AG04450 (cell line): ENCODE results near the gene SCGB1A1. TPM values are rescaled to one million over a fixed set of nuclear protein-coding genes. Genes with fewer than 3 reads are reported as not detected.

ENCODE experiments used
- CTCF ChIA-PET: fragments of 300-600, 350-600 bp; formaldehyde crosslinking; extraction: SDS; loops from one replicate; lab custom pipeline; 2022; ENCODE audit warnings: antibody characterized with exemption, inconsistent platforms; lab: Charles Lee
- POLR2A ChIA-PET: fragments of 350-600 bp; formaldehyde crosslinking; extraction: SDS; loops from one replicate; lab custom pipeline; 2021; ENCODE audit warnings: antibody characterized with exemption, inconsistent platforms; lab: Yijun Ruan, JAX
- DNase-seq: peaks from one replicate; pipeline ENCODE4 v3.0.0-alpha.2; 2011; ENCODE audit warnings: low read depth, low spot score
- H3K27ac ChIP-seq: one replicate; pipeline ENCODE4 v1.5.1; 2012; ENCODE audit warnings: low read depth, low read length, control low read depth
- H3K27me3 ChIP-seq: one replicate; pipeline ENCODE4 v1.6.0; 2012; ENCODE audit warnings: low read length; ENCODE audit not compliant: control insufficient read depth, insufficient read depth
- H3K4me3 ChIP-seq: 2 replicates; pipeline ENCODE4 v1.5.1; 2011; ENCODE audit warnings: mild to moderate bottlenecking, low read depth, low read length, control low read depth
- H3K9me3 ChIP-seq: 2 replicates; pipeline ENCODE4 v1.5.1; 2012; ENCODE audit warnings: low read length; ENCODE audit not compliant: control insufficient read depth, insufficient read depth
- polyA plus RNA-seq: library from polyadenylated mRNA; depleted of rRNA; stranded (reverse); fragments of >200 nt; gene quantifications from 2 replicates; pipeline ENCODE4 v1.2.3, GENCODE V29; 2011
- TF ChIP-seq, protein P1 (sequence below): IDR thresholded peaks from 2 replicates; pipeline ENCODE4 v1.5.1; 2011; ENCODE audit warnings: low read depth, low read length, control low read depth, inconsistent platforms

SCGB1A1 gene
- polyA plus RNA-seq, 1 experiment = not detected

DNA sequence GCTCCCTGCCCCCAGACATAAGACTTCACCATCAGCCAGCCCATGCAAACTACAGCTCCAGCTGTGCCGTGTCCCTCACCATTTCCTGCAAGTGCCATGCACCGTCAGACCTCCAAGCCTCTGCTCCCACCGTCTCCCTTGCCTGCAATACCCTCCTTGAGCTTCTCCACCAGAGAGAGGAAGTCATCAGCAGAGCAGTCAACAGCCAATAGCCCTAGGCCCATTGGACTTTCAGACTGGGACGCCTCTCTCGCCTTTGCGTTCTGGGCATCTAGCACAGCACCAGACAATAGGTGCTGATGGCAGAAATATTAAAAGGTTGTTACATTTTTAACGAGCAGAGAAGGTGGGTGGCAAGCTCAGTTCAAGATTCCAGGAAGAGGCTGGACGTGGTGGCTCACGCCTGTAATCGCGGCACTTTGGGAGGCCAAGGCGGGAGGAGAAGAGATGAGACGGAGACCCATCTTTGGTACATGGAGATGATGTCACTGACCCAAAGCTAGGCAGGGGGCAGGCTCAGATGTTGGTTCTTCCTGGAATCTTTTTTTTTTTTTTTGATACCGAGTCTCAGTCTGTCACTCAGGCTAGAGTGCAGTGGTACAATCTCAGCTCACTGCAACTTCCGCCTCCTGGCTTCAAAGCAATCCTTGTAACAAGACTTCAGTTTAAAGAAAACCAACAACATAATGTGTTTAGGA is 31.9 kb downstream of the SCGB1A1 start:
- H3K4me3 ChIP-seq = no peak overlapping the region
- H3K27me3 ChIP-seq = no peaks in the 10 kb centered on the region
- TF ChIP-seq, protein P1, sequence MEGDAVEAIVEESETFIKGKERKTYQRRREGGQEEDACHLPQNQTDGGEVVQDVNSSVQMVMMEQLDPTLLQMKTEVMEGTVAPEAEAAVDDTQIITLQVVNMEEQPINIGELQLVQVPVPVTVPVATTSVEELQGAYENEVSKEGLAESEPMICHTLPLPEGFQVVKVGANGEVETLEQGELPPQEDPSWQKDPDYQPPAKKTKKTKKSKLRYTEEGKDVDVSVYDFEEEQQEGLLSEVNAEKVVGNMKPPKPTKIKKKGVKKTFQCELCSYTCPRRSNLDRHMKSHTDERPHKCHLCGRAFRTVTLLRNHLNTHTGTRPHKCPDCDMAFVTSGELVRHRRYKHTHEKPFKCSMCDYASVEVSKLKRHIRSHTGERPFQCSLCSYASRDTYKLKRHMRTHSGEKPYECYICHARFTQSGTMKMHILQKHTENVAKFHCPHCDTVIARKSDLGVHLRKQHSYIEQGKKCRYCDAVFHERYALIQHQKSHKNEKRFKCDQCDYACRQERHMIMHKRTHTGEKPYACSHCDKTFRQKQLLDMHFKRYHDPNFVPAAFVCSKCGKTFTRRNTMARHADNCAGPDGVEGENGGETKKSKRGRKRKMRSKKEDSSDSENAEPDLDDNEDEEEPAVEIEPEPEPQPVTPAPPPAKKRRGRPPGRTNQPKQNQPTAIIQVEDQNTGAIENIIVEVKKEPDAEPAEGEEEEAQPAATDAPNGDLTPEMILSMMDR = no peak
- H3K9me3 ChIP-seq = peaks cover under 1% of the 10 kb centered on the region; the same call in 1 of the 2 replicates
- ChIA-PET CTCF (interaction anchor here (0.7 to 2.4 kb wide), 4 partner anchors 11 to 92 kb away, joined by 3 to 12 read pairs (median 4); no protein-coding TSS in a partner anchor), POLR2A (no interaction called here)
- H3K27ac ChIP-seq = no peak overlapping the region
- DNase-seq = no peak

GRCh38 chr11:62451241-62451621 is 32.4 kb downstream of the SCGB1A1 start:
- Histone ChIP-seq H3K27ac (no peak overlapping the region), H3K4me3 (no peak overlapping the region), H3K27me3 (no peaks in the 10 kb centered on the region), H3K9me3 (peaks cover 6% of the 10 kb centered on the region; the same call in 1 of the 2 replicates)
- CTCF ChIA-PET = interaction anchor here (1.3 kb wide), 1 partner anchor 92 kb away, joined by 4 read pairs; no protein-coding TSS in a partner anchor
- TF ChIP-seq, protein P1 = no peak
- no peak for DNase-seq
- POLR2A ChIA-PET = no interaction called here

DNA sequence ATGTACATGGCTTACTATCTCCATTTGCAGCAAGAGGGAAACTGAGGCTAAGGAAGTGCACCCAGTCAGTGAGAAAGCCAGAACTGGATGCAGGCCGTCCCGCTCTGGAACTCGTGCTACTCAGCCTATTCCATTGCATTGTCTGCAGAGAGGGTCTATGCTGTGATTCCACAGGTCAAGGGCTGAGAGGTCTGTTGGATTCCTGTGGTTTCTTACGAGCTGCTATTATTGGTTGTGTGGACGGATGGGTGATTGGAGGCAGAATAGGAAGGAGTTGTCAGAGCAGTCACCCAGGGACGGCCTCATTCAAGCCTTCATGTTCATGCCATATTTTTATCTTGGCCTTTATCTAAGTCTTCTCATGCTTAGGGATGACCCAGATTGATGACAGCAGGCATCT is 33.4 kb downstream of the SCGB1A1 start:
- CTCF ChIA-PET = interaction anchor here (1.8 kb wide), 1 partner anchor 28 kb away, joined by 8 read pairs; no protein-coding TSS in a partner anchor

GRCh38 chr11:62452839-62453468 is 34.1 kb downstream of the SCGB1A1 start:
- H3K27me3 ChIP-seq = no peaks in the 10 kb centered on the region
- CTCF ChIA-PET = interaction anchor here (1.8 kb wide), 1 partner anchor 28 kb away, joined by 8 read pairs; no protein-coding TSS in a partner anchor
- DNase-seq = no peak
- TF ChIP-seq, protein P1 = no peak
- H3K27ac ChIP-seq = no peak overlapping the region
- H3K4me3 ChIP-seq = no peak overlapping the region
- POLR2A ChIA-PET = interaction anchor here (0.6 kb wide), 1 partner anchor 35 kb away, joined by 5 read pairs; no protein-coding TSS in a partner anchor
- peaks cover 6% of the 10 kb centered on the region; the same call in 1 of the 2 replicates for H3K9me3 ChIP-seq

More for the DNA sequence above, 33.4 kb downstream of the SCGB1A1 start:
- H3K27me3 ChIP-seq = no peaks in the 10 kb centered on the region
- H3K27ac ChIP-seq = no peak overlapping the region
- TF ChIP-seq, protein P1 = no peak
- POLR2A ChIA-PET = interaction anchor here (0.5 to 0.6 kb wide), 2 partner anchors 9 to 92 kb away, joined by 3 to 6 read pairs; no protein-coding TSS in a partner anchor
- DNase-seq = no peak
- no peak overlapping the region for H3K4me3 ChIP-seq
- peaks cover 6% of the 10 kb centered on the region; the same call in 1 of the 2 replicates for H3K9me3 ChIP-seq

DNA sequence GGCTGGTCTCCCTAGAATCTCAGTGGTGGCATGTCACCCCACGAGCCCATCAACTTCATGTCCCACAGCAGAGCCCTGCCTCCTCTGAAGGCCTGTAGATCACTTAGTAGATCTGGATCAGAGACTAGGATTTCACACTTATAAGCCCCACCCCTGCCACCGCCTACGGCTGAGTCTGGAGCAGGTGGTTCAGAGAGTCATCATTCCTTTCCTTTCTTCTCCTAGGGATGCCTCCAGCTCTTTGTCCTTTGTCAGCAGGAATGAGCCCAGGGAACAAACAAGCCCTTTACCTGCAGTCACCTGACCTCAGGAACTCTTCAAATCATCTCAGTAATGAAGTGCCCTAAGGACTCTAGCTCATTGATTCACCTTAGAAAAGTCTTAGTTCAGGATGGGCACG is 37.8 kb downstream of the SCGB1A1 start:
- no peak for DNase-seq
- H3K4me3 ChIP-seq = no peak overlapping the region
- H3K9me3 ChIP-seq = peaks cover 6% of the 10 kb centered on the region; the same call in 1 of the 2 replicates
- POLR2A ChIA-PET = no interaction called here
- CTCF ChIA-PET = no interaction called here
- TF ChIP-seq, protein P1 = no peak
- no peak overlapping the region for H3K27ac ChIP-seq
- H3K27me3 ChIP-seq = no peaks in the 10 kb centered on the region
